AG08396 (cell line): ENCODE measurements around the gene YIPF2.
"Not testable (repeated sequence)": the region's sequence is repeated elsewhere in the genome, so short reads cannot be mapped to it uniquely, and the experiment has no call there.

Source experiments
- DNase-seq: peaks from one replicate; pipeline ENCODE4 v3.0.0; 2012; ENCODE audit warnings: low spot score, mixed read lengths

YIPF2 gene

GRCh38 chr19:10941649-10942048 lies 13.2 kb upstream of the YIPF2 start:
- DNase-seq, result not testable (repeated sequence)

- peak; percentile 72 for DNase-seq
Observed at GRCh38 chr19:10936661-10937084, 8.2 kb upstream of the YIPF2 start.

DNA sequence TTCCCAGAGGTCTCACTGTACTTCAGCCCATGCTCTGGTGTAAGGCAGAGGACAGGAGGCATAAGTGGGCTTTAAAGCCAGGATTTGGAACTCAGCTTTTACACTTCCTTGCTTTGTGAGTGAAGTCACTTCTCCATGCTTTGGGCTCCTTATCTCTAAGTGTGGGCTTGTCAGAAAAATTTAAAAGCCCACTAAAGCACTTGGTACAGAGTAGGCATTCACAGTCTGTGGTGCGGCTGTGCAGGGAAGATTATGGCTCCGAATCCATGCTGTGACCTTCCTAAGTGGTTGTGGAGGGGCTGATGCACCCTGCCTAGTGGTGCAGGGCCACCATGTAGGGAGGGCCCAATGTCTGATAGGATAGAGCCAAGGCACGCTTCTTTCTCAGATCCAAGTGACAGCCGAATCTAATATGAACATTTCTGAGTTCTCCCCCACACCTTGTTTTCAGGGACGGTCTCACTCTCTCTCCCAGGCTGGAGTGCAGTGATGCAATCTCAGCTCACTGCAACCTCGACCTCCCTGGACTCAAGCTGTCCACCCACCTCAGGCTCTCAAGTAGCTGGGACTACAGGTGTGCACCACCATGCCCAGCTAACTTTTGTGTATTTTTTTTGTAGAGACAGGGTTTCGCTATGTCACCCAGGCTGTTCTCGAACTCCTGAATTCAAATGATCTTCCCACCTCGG lies 7.1 kb upstream of the YIPF2 start:
- no peak for DNase-seq

- DNase-seq, result no peak
Observed at GRCh38 chr19:10929402-10929794, 959 bp upstream of the YIPF2 start.

DNA sequence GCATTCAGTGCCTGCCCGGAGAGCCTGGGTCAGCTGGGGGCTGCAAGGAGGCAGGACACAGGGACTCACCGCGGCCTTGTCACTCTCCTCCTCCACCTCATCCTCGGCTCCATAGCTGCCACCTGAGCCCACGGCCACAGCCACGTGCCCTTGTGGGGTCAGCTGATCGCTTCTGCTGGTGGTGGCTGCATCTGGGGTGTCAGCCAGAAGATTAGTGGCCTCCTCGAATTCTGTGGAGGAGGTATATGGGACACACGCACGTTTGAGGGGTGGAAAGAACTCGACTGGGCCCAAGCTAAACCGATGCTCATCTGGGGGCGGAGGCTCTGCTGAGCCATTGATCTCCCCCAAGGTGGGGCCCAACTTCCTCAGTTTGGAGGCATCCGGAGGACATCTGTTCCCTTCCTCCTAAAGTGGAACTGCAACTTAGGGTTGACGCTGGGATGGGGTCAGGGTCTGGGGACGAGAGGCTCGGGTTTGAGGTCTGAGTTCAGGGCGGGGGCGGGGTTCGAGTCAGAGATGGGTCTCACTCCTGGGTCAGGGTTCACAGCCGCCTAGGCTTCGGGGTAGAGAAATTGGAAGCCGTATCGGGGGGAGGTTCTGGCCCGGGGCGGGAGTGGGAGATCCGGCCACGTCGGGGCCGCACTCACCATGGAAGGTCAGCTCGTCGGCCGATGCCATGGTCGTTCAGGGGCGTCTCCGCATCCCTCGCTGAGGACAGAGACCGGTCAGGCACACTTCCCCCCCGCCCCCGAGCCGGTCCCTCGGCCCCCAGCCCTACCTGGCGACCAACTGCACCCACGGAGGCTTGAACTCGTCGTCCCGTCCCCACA lies 493 bp downstream of the YIPF2 start:
- DNase-seq, result peak; percentile 42

- DNase-seq, result no peak
Observed at GRCh38 chr19:10924597-10924996, 3.8 kb downstream of the YIPF2 start.

- DNase-seq, result no peak
Observed at GRCh38 chr19:10923260-10924112, 5.0 kb downstream of the YIPF2 start.

DNA sequence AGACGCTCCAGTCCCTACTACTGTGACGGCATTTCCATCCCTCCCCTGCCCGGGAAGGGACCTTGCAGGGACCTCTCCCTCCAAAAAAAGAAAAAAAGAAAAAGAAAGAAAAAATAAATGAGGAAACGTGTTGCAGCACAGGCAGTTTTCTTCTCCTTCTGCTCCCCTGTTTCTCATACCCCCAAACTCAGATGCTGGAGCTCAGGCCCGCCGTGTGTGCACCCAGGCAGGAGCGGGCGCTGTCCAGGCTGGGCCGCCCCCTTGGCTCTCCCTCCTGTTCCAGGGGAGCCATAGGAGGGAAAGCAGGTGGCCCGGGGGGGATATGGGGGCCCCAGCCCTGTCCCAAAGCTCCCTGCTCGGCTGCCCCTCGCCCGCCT lies 5.8 kb downstream of the YIPF2 start:
- no peak for DNase-seq

GRCh38 chr19:10921910-10922637 lies 6.4 kb downstream of the YIPF2 start:
- DNase-seq, result no peak

GRCh38 chr19:10921199-10921909 lies 7.1 kb downstream of the YIPF2 start:
- DNase-seq, result no peak

GRCh38 chr19:10920781-10921180 lies 7.7 kb downstream of the YIPF2 start:
- no peak for DNase-seq

DNA sequence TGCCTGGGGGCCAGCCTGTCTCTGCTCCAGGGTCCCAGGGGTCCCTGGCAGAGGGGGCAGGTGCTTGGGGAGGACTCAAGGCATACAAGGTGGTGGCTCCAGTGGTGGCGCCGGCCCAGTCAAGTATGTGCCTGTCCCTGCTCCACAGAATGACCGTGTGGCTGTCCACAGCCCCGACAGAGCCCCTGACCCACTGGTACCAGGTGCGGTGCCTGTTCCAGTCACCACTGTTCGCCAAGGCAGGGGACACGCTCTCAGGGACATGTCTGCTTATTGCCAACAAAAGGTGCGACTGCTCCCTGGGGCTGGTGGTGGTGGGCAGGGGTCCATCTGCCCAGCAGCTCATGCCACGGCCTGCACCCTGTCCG lies 8.2 kb downstream of the YIPF2 start:
- DNase-seq, result no peak

- no peak for DNase-seq
Observed at GRCh38 chr19:10919352-10920287, 8.8 kb downstream of the YIPF2 start.

DNA sequence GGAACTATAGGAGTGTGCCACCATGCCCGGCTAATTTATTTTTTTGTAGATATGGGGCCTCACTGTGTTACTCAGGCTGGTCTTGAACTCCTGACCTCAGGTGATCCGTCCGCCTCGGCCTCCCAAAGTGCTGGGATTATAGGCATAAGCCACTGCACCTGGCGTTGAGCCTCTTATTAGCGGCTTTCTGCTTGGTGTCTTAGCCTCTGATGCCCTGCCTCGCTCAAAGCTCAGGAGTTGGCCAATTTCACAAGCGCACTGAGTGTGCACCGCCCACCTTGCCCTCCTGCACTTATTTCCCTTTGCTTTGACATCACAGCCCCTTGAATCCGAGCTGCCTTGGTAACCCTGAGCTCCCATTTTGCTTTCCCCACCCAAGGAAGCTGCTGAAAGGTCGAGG lies 10.1 kb downstream of the YIPF2 start:
- no peak for DNase-seq

- no peak for DNase-seq
Observed at GRCh38 chr19:10916602-10917001, 11.8 kb downstream of the YIPF2 start.

DNA sequence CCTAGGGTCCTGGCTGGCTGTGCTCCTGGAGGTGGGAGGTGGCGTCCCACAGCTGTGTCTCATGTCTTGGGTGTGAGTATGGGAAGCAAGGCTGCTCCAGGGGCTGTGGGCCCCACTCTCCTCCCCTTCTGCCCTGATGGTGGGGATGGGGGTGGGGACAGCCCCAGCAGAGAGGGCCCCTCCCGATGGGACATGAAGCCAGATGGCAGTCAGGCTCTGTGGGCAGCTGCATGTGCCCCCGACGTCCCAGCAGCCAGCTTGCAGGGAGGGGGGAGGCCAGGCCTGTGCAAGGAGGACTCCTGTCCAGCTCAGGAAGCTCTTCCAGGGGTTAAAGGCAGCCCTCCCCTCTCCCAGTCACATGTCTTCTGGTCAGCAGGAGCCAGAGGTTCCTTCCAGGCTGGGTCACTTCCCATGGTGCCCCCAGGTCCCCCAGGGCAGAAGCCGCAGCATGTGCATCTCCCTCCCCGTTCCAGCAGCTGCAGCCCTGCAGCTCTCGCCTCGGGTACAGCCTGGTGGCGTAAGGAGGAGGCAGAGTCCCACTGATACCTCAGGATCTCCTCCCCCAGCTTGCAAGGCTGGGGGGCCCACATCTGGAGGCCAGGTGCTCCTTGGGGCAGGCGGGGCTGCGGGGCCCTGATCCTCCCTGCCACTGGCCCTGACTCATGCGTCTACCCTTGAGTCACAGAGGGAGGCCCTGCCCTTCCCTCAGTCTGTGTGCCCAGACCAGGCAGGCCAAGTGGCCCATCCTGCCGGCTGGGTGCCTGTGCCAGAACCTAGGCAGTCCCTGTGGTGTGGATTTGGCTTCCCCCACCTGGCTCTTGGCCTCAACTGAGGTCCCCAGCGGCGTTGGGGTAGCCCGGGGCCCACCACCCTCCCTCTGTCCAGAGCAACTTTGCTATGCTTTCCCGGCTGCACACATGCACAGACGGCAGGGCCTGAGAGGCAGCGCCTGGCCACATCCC lies 13.0 kb downstream of the YIPF2 start:
- DNase-seq, result peak; percentile 88

- no peak for DNase-seq
Observed at GRCh38 chr19:10913716-10914340, 14.6 kb downstream of the YIPF2 start.

- DNase-seq, result no peak
Observed at GRCh38 chr19:10912619-10913018, 15.8 kb downstream of the YIPF2 start.
